ENCODE measurements around the gene PIGX. TPM values are rescaled to one million over a fixed set of nuclear protein-coding genes. Genes with fewer than 3 reads are reported as not detected.

Gene PIGX
- total and polyA plus RNA-seq, 8 donors: 4.5 to 12.2 (median 9.5) TPM

GRCh38 chr3:196686436-196686835 is 25.7 kb upstream of the PIGX start:
- Histone ChIP-seq H3K4me3 (no peak overlapping the region), H3K9me3 (no peaks in the 10 kb centered on the region), H3K27me3 (no peaks in the 10 kb centered on the region), H3K36me3 (no peaks in the 10 kb centered on the region), H3K27ac (no peak overlapping the region), H3K4me1 (peaks cover 0 to 7% (median 0%) of the 10 kb centered on the region in 3 donors)
- DNase-seq: no peak
- ATAC-seq: no peak
- intact Hi-C loops (cut with DNase I): loop anchor here in 2 of 3 donors (5.0 kb wide), 2 partner anchors 74 to 79 kb away; no protein-coding TSS in a partner anchor
- TF ChIP-seq, protein P1, sequence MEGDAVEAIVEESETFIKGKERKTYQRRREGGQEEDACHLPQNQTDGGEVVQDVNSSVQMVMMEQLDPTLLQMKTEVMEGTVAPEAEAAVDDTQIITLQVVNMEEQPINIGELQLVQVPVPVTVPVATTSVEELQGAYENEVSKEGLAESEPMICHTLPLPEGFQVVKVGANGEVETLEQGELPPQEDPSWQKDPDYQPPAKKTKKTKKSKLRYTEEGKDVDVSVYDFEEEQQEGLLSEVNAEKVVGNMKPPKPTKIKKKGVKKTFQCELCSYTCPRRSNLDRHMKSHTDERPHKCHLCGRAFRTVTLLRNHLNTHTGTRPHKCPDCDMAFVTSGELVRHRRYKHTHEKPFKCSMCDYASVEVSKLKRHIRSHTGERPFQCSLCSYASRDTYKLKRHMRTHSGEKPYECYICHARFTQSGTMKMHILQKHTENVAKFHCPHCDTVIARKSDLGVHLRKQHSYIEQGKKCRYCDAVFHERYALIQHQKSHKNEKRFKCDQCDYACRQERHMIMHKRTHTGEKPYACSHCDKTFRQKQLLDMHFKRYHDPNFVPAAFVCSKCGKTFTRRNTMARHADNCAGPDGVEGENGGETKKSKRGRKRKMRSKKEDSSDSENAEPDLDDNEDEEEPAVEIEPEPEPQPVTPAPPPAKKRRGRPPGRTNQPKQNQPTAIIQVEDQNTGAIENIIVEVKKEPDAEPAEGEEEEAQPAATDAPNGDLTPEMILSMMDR (IDR thresholded peaks at IDR 0.05): no peak
- WGBS, 2 donors: 63 to 73% methylated on average over 2 of the region's 2 CpGs
- no peak for FAIRE-seq

DNA sequence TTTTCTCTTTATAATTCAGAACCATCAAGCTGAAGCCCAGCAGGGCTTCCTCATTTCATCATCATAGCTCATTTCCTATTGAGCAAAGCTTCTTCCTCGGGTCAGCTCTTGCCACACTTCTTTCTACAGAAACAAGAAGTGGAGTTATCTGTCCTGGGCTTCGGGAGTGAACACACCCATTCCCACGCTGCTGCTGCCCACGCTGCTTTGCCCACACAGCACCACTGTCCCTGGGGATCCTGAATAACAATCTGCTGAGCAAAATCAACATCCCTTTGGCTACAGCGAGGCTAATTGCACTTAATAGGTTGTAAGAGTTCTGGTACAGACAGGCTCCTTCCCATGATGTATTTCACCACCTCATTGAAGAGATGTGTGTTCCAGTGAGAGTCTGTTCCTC is 23.8 kb upstream of the PIGX start:
- 28 to 45% methylated on average over 5 of the region's 5 CpGs for WGBS, 2 donors
- Histone ChIP-seq H3K27me3 (no peaks in the 10 kb centered on the region), H3K27ac (no peak overlapping the region), H3K4me1 (peaks cover 0 to 7% (median 0%) of the 10 kb centered on the region in 3 donors), H3K9me3 (no peaks in the 10 kb centered on the region), H3K36me3 (no peaks in the 10 kb centered on the region), H3K4me3 (no peak overlapping the region)
- TF ChIP-seq, protein P1 (IDR thresholded peaks at IDR 0.05): no peak
- intact Hi-C loops (cut with DNase I): loop anchor here in 2 of 3 donors (5.0 kb wide), 2 partner anchors 76 to 81 kb away; no protein-coding TSS in a partner anchor
- DNase-seq (no peak), ATAC-seq (peak in 3 of 4 donors; percentile 30 to 64 (median 64)), FAIRE-seq (no peak)

GRCh38 chr3:196689941-196690660 is 22.1 kb upstream of the PIGX start:
- Histone ChIP-seq H3K27me3 (no peaks in the 10 kb centered on the region), H3K27ac (no peak overlapping the region), H3K36me3 (no peaks in the 10 kb centered on the region), H3K4me3 (no peak overlapping the region), H3K9me3 (no peaks in the 10 kb centered on the region), H3K4me1 (peaks cover 0 to under 1% (median 0%) of the 10 kb centered on the region in 3 donors)
- 76 to 84% methylated on average over 17 of the region's 17 CpGs for WGBS, 2 donors
- DNase-seq: no peak
- no peak for ATAC-seq
- TF ChIP-seq, protein P1 (IDR thresholded peaks at IDR 0.05): no peak
- FAIRE-seq: no peak
- intact Hi-C loops (cut with DNase I): loop anchor here in 2 of 3 donors (5.0 kb wide), 2 partner anchors 78 to 83 kb away; no protein-coding TSS in a partner anchor

GRCh38 chr3:196691386-196691785 is 20.8 kb upstream of the PIGX start:
- 52 to 67% methylated on average over 8 of the region's 8 CpGs for WGBS, 2 donors
- intact Hi-C loops (cut with DNase I): no loop called here
- ATAC-seq (no peak), FAIRE-seq (no peak), DNase-seq (no peak)
- no peak overlapping the region for H3K4me3 ChIP-seq
- no peaks in the 10 kb centered on the region for H3K4me1 ChIP-seq
- no peaks in the 10 kb centered on the region for H3K36me3 ChIP-seq
- no peak overlapping the region for H3K27ac ChIP-seq
- H3K27me3 ChIP-seq: no peaks in the 10 kb centered on the region
- TF ChIP-seq, protein P1 (IDR thresholded peaks at IDR 0.05): no peak
- H3K9me3 ChIP-seq: no peaks in the 10 kb centered on the region

DNA sequence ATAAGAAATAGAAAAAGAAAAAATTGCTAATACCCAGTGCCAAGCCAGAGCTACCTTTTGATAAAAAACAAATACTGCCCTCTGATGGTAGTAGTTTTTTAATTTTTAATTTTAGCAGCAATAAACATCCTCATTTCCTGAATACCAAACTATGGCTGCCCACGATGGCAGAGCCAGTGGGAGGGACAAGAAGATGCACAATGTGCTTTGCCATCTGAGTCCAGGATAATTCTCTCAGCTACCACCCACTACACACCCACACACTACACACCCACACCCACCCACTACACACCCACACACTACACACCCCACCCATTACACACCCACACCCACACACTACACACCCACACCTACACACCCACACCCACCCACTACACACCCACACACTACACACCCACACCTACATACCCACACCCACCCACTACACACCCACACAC is 18.0 kb upstream of the PIGX start:
- WGBS, 2 donors: 6 to 7% methylated on average over 1 of the region's 1 CpG
- DNase-seq: no peak
- no peak for ATAC-seq
- intact Hi-C loops (cut with DNase I): no loop called here
- Histone ChIP-seq H3K4me3 (no peak overlapping the region), H3K27ac (no peak overlapping the region), H3K4me1 (no peaks in the 10 kb centered on the region), H3K27me3 (no peaks in the 10 kb centered on the region), H3K36me3 (no peaks in the 10 kb centered on the region), H3K9me3 (no peaks in the 10 kb centered on the region)
- no peak for FAIRE-seq
- TF ChIP-seq, protein P1 (IDR thresholded peaks at IDR 0.05): no peak

Data from pancreas (tissue), 10 donors.